ENCODE results near the gene GBE1.

GBE1 gene

DNA sequence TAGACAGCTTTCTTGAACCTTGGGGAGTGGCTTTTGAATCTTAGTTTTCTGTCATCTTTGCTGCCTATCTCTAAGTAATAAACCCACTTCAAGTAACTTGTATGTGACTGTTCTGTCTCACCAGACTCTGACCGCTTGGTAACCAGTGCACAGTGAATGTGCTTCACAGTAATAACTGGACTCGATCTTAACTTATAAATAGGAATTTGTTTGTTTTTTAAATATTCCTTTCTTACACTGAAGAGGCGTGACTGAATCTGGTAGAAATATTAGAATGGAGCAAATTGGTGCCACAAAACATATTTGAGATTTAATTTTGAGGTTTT lies 318.0 kb downstream of the GBE1 start:
- no peaks in the 10 kb centered on the region for H3K9me3 ChIP-seq (ENCODE audit: control insufficient read depth, insufficient read depth, low read depth, low read length)
- H3K4me1 ChIP-seq (ENCODE audit: control insufficient read depth, insufficient read depth, low read length), result no peaks in the 10 kb centered on the region
- CTCF ChIA-PET, result interaction anchor here (0.6 kb wide), 1 partner anchor 78 kb away, joined by 3 read pairs; no protein-coding TSS in a partner anchor
- TF ChIP-seq ZNF626 (tag by site-specific recombination; IDR thresholded peaks at IDR 0.05) (no peak), ZNF837 (tag by site-specific recombination; IDR thresholded peaks at IDR 0.05) (no peak)
- H3K4me3 ChIP-seq (ENCODE audit: low read depth, low read length), result no peak overlapping the region
- H3K27ac ChIP-seq (ENCODE audit: extremely low read depth, low read depth, low read length), result no peak overlapping the region
- POLR2A ChIA-PET, result no interaction called here
- no peaks in the 10 kb centered on the region for H3K36me3 ChIP-seq (ENCODE audit: control insufficient read depth in 2 of 2, insufficient read depth in 1 of 2, low read length in 2 of 2)

- ChIA-PET POLR2A (no interaction called here), CTCF (interaction anchor here (0.6 to 0.7 kb wide), 2 partner anchors 79 to 91 kb away, joined by 3 to 4 read pairs; no protein-coding TSS in a partner anchor)
- H3K36me3 ChIP-seq (ENCODE audit: control insufficient read depth in 2 of 2, insufficient read depth in 1 of 2, low read length in 2 of 2), result no peaks in the 10 kb centered on the region
- H3K9me3 ChIP-seq (ENCODE audit: control insufficient read depth, insufficient read depth, low read depth, low read length), result no peaks in the 10 kb centered on the region
- H3K4me1 ChIP-seq (ENCODE audit: control insufficient read depth, insufficient read depth, low read length), result no peaks in the 10 kb centered on the region
- TF ChIP-seq ZFP37 (tag by site-specific recombination; IDR thresholded peaks at IDR 0.05) (no peak), KLF16 (tag by site-specific recombination; IDR thresholded peaks at IDR 0.05) (no peak), ZNF426 (tag by site-specific recombination; IDR thresholded peaks at IDR 0.05) (no peak), KLF10 (tag by site-specific recombination; IDR thresholded peaks at IDR 0.05) (no peak), ZNF660 (tag by site-specific recombination; IDR thresholded peaks at IDR 0.05) (no peak), ZNF362 (tag by site-specific recombination; IDR thresholded peaks at IDR 0.05) (no peak), ZNF335 (tag by site-specific recombination; conservative IDR thresholded peaks at IDR 0.05) (no peak), ZNF747 (tag by site-specific recombination; IDR thresholded peaks at IDR 0.05) (no peak), ZNF843 (tag by site-specific recombination; IDR thresholded peaks at IDR 0.05) (no peak), YY2 (tag by site-specific recombination; IDR thresholded peaks at IDR 0.05) (no peak), GLIS1 (tag by site-specific recombination; IDR thresholded peaks at IDR 0.05) (no peak)
- TF ChIP-seq, protein P1, sequence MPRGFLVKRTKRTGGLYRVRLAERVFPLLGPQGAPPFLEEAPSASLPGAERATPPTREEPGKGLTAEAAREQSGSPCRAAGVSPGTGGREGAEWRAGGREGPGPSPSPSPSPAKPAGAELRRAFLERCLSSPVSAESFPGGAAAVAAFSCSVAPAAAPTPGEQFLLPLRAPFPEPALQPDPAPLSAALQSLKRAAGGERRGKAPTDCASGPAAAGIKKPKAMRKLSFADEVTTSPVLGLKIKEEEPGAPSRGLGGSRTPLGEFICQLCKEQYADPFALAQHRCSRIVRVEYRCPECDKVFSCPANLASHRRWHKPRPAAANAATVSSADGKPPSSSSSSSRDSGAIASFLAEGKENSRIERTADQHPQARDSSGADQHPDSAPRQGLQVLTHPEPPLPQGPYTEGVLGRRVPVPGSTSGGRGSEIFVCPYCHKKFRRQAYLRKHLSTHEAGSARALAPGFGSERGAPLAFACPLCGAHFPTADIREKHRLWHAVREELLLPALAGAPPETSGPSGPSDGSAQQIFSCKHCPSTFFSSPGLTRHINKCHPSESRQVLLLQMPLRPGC (tag by site-specific recombination; IDR thresholded peaks at IDR 0.05), result no peak
- TF ChIP-seq, protein P2, sequence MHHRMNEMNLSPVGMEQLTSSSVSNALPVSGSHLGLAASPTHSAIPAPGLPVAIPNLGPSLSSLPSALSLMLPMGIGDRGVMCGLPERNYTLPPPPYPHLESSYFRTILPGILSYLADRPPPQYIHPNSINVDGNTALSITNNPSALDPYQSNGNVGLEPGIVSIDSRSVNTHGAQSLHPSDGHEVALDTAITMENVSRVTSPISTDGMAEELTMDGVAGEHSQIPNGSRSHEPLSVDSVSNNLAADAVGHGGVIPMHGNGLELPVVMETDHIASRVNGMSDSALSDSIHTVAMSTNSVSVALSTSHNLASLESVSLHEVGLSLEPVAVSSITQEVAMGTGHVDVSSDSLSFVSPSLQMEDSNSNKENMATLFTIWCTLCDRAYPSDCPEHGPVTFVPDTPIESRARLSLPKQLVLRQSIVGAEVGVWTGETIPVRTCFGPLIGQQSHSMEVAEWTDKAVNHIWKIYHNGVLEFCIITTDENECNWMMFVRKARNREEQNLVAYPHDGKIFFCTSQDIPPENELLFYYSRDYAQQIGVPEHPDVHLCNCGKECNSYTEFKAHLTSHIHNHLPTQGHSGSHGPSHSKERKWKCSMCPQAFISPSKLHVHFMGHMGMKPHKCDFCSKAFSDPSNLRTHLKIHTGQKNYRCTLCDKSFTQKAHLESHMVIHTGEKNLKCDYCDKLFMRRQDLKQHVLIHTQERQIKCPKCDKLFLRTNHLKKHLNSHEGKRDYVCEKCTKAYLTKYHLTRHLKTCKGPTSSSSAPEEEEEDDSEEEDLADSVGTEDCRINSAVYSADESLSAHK (tag by site-specific recombination; IDR thresholded peaks at IDR 0.05), result no peak
- H3K4me3 ChIP-seq (ENCODE audit: low read depth, low read length), result no peak overlapping the region
- H3K27ac ChIP-seq (ENCODE audit: extremely low read depth, low read depth, low read length), result no peak overlapping the region
Measured at GRCh38 chr3:81442758-81443456, 318.5 kb downstream of the GBE1 start.

DNA sequence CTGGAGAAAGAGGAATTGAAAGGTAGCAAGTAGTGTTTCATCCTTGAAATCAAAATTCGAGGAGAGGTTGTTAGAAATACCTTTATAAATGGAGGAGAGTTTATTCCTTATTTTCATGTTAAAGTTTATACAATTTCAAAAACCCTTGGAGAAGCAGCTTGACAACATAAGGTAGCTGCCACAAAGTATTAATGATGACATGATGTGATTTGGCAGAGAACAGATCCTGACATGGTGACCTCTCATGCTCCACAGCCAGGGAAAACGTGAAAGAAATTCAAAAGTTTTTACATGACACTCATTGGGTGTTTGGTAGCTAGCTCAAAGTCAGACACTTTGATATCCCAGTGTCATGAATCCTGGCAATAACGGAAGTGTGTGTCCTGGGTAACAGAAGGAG lies 320.8 kb downstream of the GBE1 start:
- no peak overlapping the region for H3K27ac ChIP-seq (ENCODE audit: extremely low read depth, low read depth, low read length)
- no peaks in the 10 kb centered on the region for H3K9me3 ChIP-seq (ENCODE audit: control insufficient read depth, insufficient read depth, low read depth, low read length)
- no peak overlapping the region for H3K4me3 ChIP-seq (ENCODE audit: low read depth, low read length)
- ChIA-PET CTCF (no interaction called here), POLR2A (no interaction called here)
- no peaks in the 10 kb centered on the region for H3K36me3 ChIP-seq (ENCODE audit: control insufficient read depth in 2 of 2, insufficient read depth in 1 of 2, low read length in 2 of 2)
- no peaks in the 10 kb centered on the region for H3K4me1 ChIP-seq (ENCODE audit: control insufficient read depth, insufficient read depth, low read length)
- no peak for TF ChIP-seq ZNF558 (tag by site-specific recombination; IDR thresholded peaks at IDR 0.05)
- TF ChIP-seq ZNF157 (tag by site-specific recombination; IDR thresholded peaks at IDR 0.05), result no peak
- TF ChIP-seq ZBTB20 (tag by site-specific recombination; IDR thresholded peaks at IDR 0.05), result no peak
- TF ChIP-seq EGR2 (tag by site-specific recombination; IDR thresholded peaks at IDR 0.05; ENCODE audit: low read depth), result no peak
